Measurements from ENCODE around the gene CCT3. TPM values are rescaled to one million over a fixed set of nuclear protein-coding genes. Genes with fewer than 3 reads are reported as not detected.
A peak's percentile ranks its signal among the peaks of the same experiment; 100 is the strongest.

CCT3 gene
- 228 TPM for polyA plus RNA-seq (2012; ENCODE audit: low read depth, missing spikeins)

DNA sequence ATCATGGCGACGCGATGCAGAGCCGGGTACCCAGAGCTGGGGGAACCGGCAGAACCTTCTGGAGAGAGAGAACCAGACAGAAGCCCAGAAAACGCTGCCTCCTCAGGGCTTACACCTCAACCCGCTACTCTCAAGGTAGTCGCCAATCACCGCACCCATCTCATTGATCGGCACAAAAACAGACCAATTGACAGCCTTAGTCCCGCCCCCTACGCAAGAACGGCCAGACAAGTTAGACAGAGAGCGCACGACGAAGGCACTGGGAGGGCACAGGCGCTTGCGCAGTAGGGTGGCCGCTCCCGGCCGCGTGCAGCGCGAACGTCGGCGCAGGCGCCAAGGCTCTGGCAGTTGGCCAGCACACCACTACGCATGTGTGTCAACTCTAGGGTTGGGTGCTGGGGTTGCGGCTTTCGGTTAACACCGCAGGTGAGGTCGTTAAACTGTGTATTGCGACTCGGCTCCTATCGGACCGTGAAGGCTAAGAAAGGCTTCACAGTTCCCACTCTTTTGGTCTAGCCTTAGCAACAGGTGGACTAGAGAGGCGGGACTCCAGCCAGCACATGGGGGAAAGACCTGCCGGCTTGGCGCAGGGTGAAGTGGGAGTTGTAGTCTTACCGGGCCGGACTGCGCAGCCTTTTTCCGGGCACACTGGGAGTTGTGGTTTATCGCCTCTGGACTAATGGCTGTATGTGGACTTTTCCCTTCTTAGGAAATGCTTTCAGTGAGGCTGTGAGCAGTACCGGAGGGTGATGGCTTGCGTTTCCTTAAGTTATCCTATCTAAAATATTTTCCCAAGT is at the start of gene CCT3, which contains the start of gene TSACC:
Gene CCT3, minus strand, starts transcription at position 113 of the 797 bp plus-strand sequence. Its CDS starts 108 bp downstream, at position 5.
Gene TSACC, plus strand, starts transcription at position 347 of the 797 bp plus-strand sequence. CDS start 1,232 bp downstream, outside the sequence.
- TF ChIP-seq POLR2AphosphoS5 (IDR thresholded peaks at IDR 0.05; ENCODE audit: low read depth, low read length): peak; percentile 96
- TF ChIP-seq PAX5 (IDR thresholded peaks at IDR 0.05; ENCODE audit: insufficient read depth, low read length, severe bottlenecking): peak; percentile 81
- peak; percentile 65 for TF ChIP-seq POU2F2 (IDR thresholded peaks at IDR 0.05; ENCODE audit: low read depth, low read length)
- no peak for TF ChIP-seq SPI1 (IDR thresholded peaks at IDR 0.05; ENCODE audit: low read depth, low read length)
- TF ChIP-seq POLR2A (IDR thresholded peaks at IDR 0.05; ENCODE audit: low read depth, low read length): peak; percentile 95
- peak; percentile 91 for TF ChIP-seq TAF1 (IDR thresholded peaks at IDR 0.05; ENCODE audit: low read depth, low read length)
- peak; percentile 90 for DNase-seq (ENCODE audit: insufficient read length, low spot score)
- FAIRE-seq: peak; percentile 100

DNA sequence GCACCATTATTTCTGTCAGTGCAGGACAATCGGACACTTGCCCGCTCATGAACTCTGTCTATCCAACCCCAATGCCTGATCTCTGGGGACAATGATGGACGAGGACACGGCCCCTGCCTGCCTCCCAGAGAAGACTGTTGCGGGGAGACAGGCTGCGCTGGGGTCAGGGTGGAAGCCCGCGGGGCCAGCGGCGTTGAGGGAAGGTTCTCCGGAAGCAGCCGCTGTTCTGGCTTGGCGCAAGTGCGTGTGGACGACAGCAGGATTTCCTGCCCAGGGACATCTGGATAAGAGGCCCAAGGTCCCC is 49.7 kb upstream of the CCT3 start:
- DNase-seq (ENCODE audit: insufficient read length, low spot score) (no peak), FAIRE-seq (no peak)
- TF ChIP-seq POLR2A (IDR thresholded peaks at IDR 0.05; ENCODE audit: low read depth, low read length) (no peak), POU2F2 (IDR thresholded peaks at IDR 0.05; ENCODE audit: low read depth, low read length) (no peak), SPI1 (IDR thresholded peaks at IDR 0.05; ENCODE audit: low read depth, low read length) (no peak), PAX5 (IDR thresholded peaks at IDR 0.05; ENCODE audit: insufficient read depth, low read length, severe bottlenecking) (no peak), POLR2AphosphoS5 (IDR thresholded peaks at IDR 0.05; ENCODE audit: low read depth, low read length) (no peak), TAF1 (IDR thresholded peaks at IDR 0.05; ENCODE audit: low read depth, low read length) (no peak)

GRCh38 chr1:156386949-156387869 is 49.1 kb upstream of the CCT3 start:
- TF ChIP-seq TAF1 (IDR thresholded peaks at IDR 0.05; ENCODE audit: low read depth, low read length) (no peak), POU2F2 (IDR thresholded peaks at IDR 0.05; ENCODE audit: low read depth, low read length) (no peak), SPI1 (IDR thresholded peaks at IDR 0.05; ENCODE audit: low read depth, low read length) (no peak), POLR2AphosphoS5 (IDR thresholded peaks at IDR 0.05; ENCODE audit: low read depth, low read length) (no peak), PAX5 (IDR thresholded peaks at IDR 0.05; ENCODE audit: insufficient read depth, low read length, severe bottlenecking) (no peak), POLR2A (IDR thresholded peaks at IDR 0.05; ENCODE audit: low read depth, low read length) (no peak)
- DNase-seq (ENCODE audit: insufficient read length, low spot score) (no peak), FAIRE-seq (no peak)

GRCh38 chr1:156386134-156386901 is 48.2 kb upstream of the CCT3 start:
- TF ChIP-seq POLR2A (IDR thresholded peaks at IDR 0.05; ENCODE audit: low read depth, low read length) (no peak), POLR2AphosphoS5 (IDR thresholded peaks at IDR 0.05; ENCODE audit: low read depth, low read length) (no peak), POU2F2 (IDR thresholded peaks at IDR 0.05; ENCODE audit: low read depth, low read length) (no peak), TAF1 (IDR thresholded peaks at IDR 0.05; ENCODE audit: low read depth, low read length) (no peak), PAX5 (IDR thresholded peaks at IDR 0.05; ENCODE audit: insufficient read depth, low read length, severe bottlenecking) (no peak), SPI1 (IDR thresholded peaks at IDR 0.05; ENCODE audit: low read depth, low read length) (no peak)
- FAIRE-seq (no peak), DNase-seq (ENCODE audit: insufficient read length, low spot score) (no peak)

GRCh38 chr1:156385534-156386031 is 47.5 kb upstream of the CCT3 start:
- FAIRE-seq: peak; percentile 83
- DNase-seq (ENCODE audit: insufficient read length, low spot score): peak; percentile 74
- no peak for TF ChIP-seq POU2F2 (IDR thresholded peaks at IDR 0.05; ENCODE audit: low read depth, low read length)

GRCh38 chr1:156384658-156385057 is 46.6 kb upstream of the CCT3 start:
- no peak for TF ChIP-seq POLR2A (IDR thresholded peaks at IDR 0.05; ENCODE audit: low read depth, low read length)
- no peak for TF ChIP-seq POU2F2 (IDR thresholded peaks at IDR 0.05; ENCODE audit: low read depth, low read length)
- TF ChIP-seq PAX5 (IDR thresholded peaks at IDR 0.05; ENCODE audit: insufficient read depth, low read length, severe bottlenecking): no peak
- TF ChIP-seq SPI1 (IDR thresholded peaks at IDR 0.05; ENCODE audit: low read depth, low read length): no peak
- TF ChIP-seq POLR2AphosphoS5 (IDR thresholded peaks at IDR 0.05; ENCODE audit: low read depth, low read length): no peak
- TF ChIP-seq TAF1 (IDR thresholded peaks at IDR 0.05; ENCODE audit: low read depth, low read length): no peak
- no peak for FAIRE-seq
- no peak for DNase-seq (ENCODE audit: insufficient read length, low spot score)

GRCh38 chr1:156384007-156384406 is 45.9 kb upstream of the CCT3 start:
- FAIRE-seq: no peak
- DNase-seq (ENCODE audit: insufficient read length, low spot score): no peak
- TF ChIP-seq POLR2AphosphoS5 (IDR thresholded peaks at IDR 0.05; ENCODE audit: low read depth, low read length) (no peak), TAF1 (IDR thresholded peaks at IDR 0.05; ENCODE audit: low read depth, low read length) (no peak), SPI1 (IDR thresholded peaks at IDR 0.05; ENCODE audit: low read depth, low read length) (peak; percentile 21; the same call in 1 of the 2 replicates), PAX5 (IDR thresholded peaks at IDR 0.05; ENCODE audit: insufficient read depth, low read length, severe bottlenecking) (no peak)

GRCh38 chr1:156383023-156383422 is 44.9 kb upstream of the CCT3 start:
- FAIRE-seq (peak; percentile 85), DNase-seq (ENCODE audit: insufficient read length, low spot score) (peak; percentile 81)
- no peak for TF ChIP-seq SPI1 (IDR thresholded peaks at IDR 0.05; ENCODE audit: low read depth, low read length)
- no peak for TF ChIP-seq PAX5 (IDR thresholded peaks at IDR 0.05; ENCODE audit: insufficient read depth, low read length, severe bottlenecking)
- TF ChIP-seq POU2F2 (IDR thresholded peaks at IDR 0.05; ENCODE audit: low read depth, low read length): no peak
- TF ChIP-seq POLR2A (IDR thresholded peaks at IDR 0.05; ENCODE audit: low read depth, low read length): no peak
- no peak for TF ChIP-seq TAF1 (IDR thresholded peaks at IDR 0.05; ENCODE audit: low read depth, low read length)
- no peak for TF ChIP-seq POLR2AphosphoS5 (IDR thresholded peaks at IDR 0.05; ENCODE audit: low read depth, low read length)

Measured in GM12891 (cell line).